Suprapubic skin (tissue), 4 donors: ENCODE data around the gene BIRC3. TPM values are rescaled to one million over a fixed set of nuclear protein-coding genes. Genes with fewer than 3 reads are reported as not detected.
"Not testable (repeated sequence)": the region's sequence is repeated elsewhere in the genome, so short reads cannot be mapped to it uniquely, and the experiment has no call there.

Experiments
- DNase-seq, 2 donors: peaks; one replicate each; pipeline ENCODE4 v3.0.0-alpha.2; 2019; ENCODE audit warnings: low spot score in 2 of 2
- H3K27ac ChIP-seq: fragments of 200-600 bp; sonication (generic); one replicate; pipeline ENCODE4 v1.5.1; 2019
- H3K27me3 ChIP-seq: fragments of 200-600 bp; sonication (generic); one replicate; pipeline ENCODE4 v1.5.1; 2019
- H3K36me3 ChIP-seq: fragments of 200-600 bp; sonication (generic); one replicate; pipeline ENCODE4 v1.5.1; 2019
- H3K4me1 ChIP-seq: fragments of 200-600 bp; sonication (generic); one replicate; pipeline ENCODE4 v1.5.1; 2019
- H3K4me3 ChIP-seq: fragments of 200-600 bp; sonication (generic); one replicate; pipeline ENCODE4 v1.5.1; 2019; ENCODE audit warnings: mild to moderate bottlenecking
- H3K9me3 ChIP-seq: fragments of 200-600 bp; sonication (generic); one replicate; pipeline ENCODE4 v1.5.1; 2019
- CTCF ChIP-seq, 2 donors: fragments of 200-600 bp in 1 of 2; fragments of 450-650 bp in 1 of 2; sonication (generic) in 1 of 2; IDR thresholded peaks; one replicate each; pipeline ENCODE4 v1.5.1; 2016 to 2019; ENCODE audit warnings: antibody characterized with exemption in 2 of 2, mild to moderate bottlenecking in 1 of 2, moderate library complexity in 1 of 2
- EP300 ChIP-seq: sonication (generic); formaldehyde crosslinking; IDR thresholded peaks from one replicate; pipeline ENCODE4 v1.6.1; 2017; ENCODE audit warnings: antibody characterized with exemption
- POLR2A ChIP-seq, 2 donors: fragments of 450-650 bp; IDR thresholded peaks; one replicate each; pipeline ENCODE4 v1.6.1; 2017; ENCODE audit warnings: antibody characterized with exemption in 2 of 2, mild to moderate bottlenecking in 2 of 2, moderate library complexity in 2 of 2
- POLR2AphosphoS5 ChIP-seq, 3 donors: sonication (generic); formaldehyde crosslinking; IDR thresholded peaks; one replicate each; pipeline ENCODE4 v1.6.1; 2017; ENCODE audit warnings: antibody characterized with exemption in 3 of 3
- WGBS: methylation state at CpG from one replicate; pipeline ENCODE4 v1.1.5; 2018; 5-methylcytosine and 5-hydroxymethylcytosine counted together
- total RNA-seq, 4 donors: library from RNA; depleted of rRNA; stranded (reverse); fragments of >200 nt; gene quantifications; one replicate each; pipeline ENCODE4 v1.1.0, GENCODE V29; 2016

Gene BIRC3
- total RNA-seq, 4 donors from 2014 or later, result 4.0 to 18.2 (median 10.7) TPM

GRCh38 chr11:102328748-102329147, 11.5 kb downstream of the BIRC3 start:
- Histone ChIP-seq H3K36me3 (peaks cover 22% of the 10 kb centered on the region), H3K4me1 (no peaks in the 10 kb centered on the region), H3K27ac (no peak overlapping the region), H3K27me3 (no peaks in the 10 kb centered on the region), H3K4me3 (no peak overlapping the region), H3K9me3 (no peaks in the 10 kb centered on the region)
- DNase-seq, result no peak
- TF ChIP-seq POLR2A (IDR thresholded peaks at IDR 0.05), result no peak
- TF ChIP-seq EP300, result no peak
- TF ChIP-seq POLR2AphosphoS5 (IDR thresholded peaks at IDR 0.05), result no peak
- TF ChIP-seq CTCF (IDR thresholded peaks at IDR 0.05), result no peak
- 96% methylated on average over 1 of the region's 1 CpG for WGBS

GRCh38 chr11:102330231-102330630, 12.9 kb downstream of the BIRC3 start:
- H3K27me3 ChIP-seq, result no peaks in the 10 kb centered on the region
- no peak for DNase-seq
- TF ChIP-seq CTCF (IDR thresholded peaks at IDR 0.05) (no peak), EP300 (no peak), POLR2A (IDR thresholded peaks at IDR 0.05) (no peak), POLR2AphosphoS5 (IDR thresholded peaks at IDR 0.05) (no peak)
- peaks cover 25% of the 10 kb centered on the region for H3K36me3 ChIP-seq
- no peak overlapping the region for H3K27ac ChIP-seq
- no peaks in the 10 kb centered on the region for H3K4me1 ChIP-seq
- no peak overlapping the region for H3K4me3 ChIP-seq
- no peaks in the 10 kb centered on the region for H3K9me3 ChIP-seq

GRCh38 chr11:102331341-102331740, 14.1 kb downstream of the BIRC3 start:
- Histone ChIP-seq H3K27me3 (no peaks in the 10 kb centered on the region), H3K4me1 (no peaks in the 10 kb centered on the region), H3K4me3 (no peak overlapping the region), H3K9me3 (no peaks in the 10 kb centered on the region), H3K36me3 (peaks cover 25% of the 10 kb centered on the region), H3K27ac (no peak overlapping the region)
- no peak for DNase-seq
- TF ChIP-seq CTCF (IDR thresholded peaks at IDR 0.05) (no peak), POLR2AphosphoS5 (IDR thresholded peaks at IDR 0.05) (no peak), EP300 (no peak), POLR2A (IDR thresholded peaks at IDR 0.05) (no peak)
- WGBS, result 82% methylated on average over 2 of the region's 2 CpGs

- TF ChIP-seq POLR2AphosphoS5 (IDR thresholded peaks at IDR 0.05) (no peak), EP300 (no peak), CTCF (IDR thresholded peaks at IDR 0.05) (no peak), POLR2A (IDR thresholded peaks at IDR 0.05) (no peak)
- Histone ChIP-seq H3K9me3 (no peaks in the 10 kb centered on the region), H3K4me1 (no peaks in the 10 kb centered on the region), H3K27me3 (no peaks in the 10 kb centered on the region), H3K4me3 (no peak overlapping the region), H3K27ac (no peak overlapping the region), H3K36me3 (peaks cover 28% of the 10 kb centered on the region)
- 70% methylated on average over 1 of the region's 1 CpG for WGBS
- no peak for DNase-seq
These were observed 15.3 kb downstream of the BIRC3 start for GRCh38 chr11:102332611-102332994.

- H3K27ac ChIP-seq, result no peak overlapping the region
- DNase-seq, result no peak
- TF ChIP-seq CTCF (IDR thresholded peaks at IDR 0.05) (no peak), EP300 (no peak), POLR2AphosphoS5 (IDR thresholded peaks at IDR 0.05) (no peak), POLR2A (IDR thresholded peaks at IDR 0.05) (no peak)
- H3K4me1 ChIP-seq, result peaks cover 2% of the 10 kb centered on the region
- no peaks in the 10 kb centered on the region for H3K9me3 ChIP-seq
- no peak overlapping the region for H3K4me3 ChIP-seq
- peaks cover 6% of the 10 kb centered on the region for H3K36me3 ChIP-seq
- no peaks in the 10 kb centered on the region for H3K27me3 ChIP-seq
These were observed 21.3 kb downstream of the BIRC3 start for GRCh38 chr11:102338479-102339010.

- H3K9me3 ChIP-seq, H3K27ac ChIP-seq, H3K36me3 ChIP-seq, H3K4me3 ChIP-seq, H3K27me3 ChIP-seq, DNase-seq: not testable (repeated sequence)
- 76% methylated on average over 7 of the region's 7 CpGs for WGBS
- peaks cover 12% of the 10 kb centered on the region for H3K4me1 ChIP-seq
These were observed 24.0 kb downstream of the BIRC3 start for GRCh38 chr11:102341311-102341710.
